Neural progenitor cell (in vitro differentiated cells): ENCODE data around the gene MAT2A. TPM values are rescaled to one million over a fixed set of nuclear protein-coding genes. Genes with fewer than 3 reads are reported as not detected.

ENCODE experiments used
- DNase-seq: peaks from one replicate; pipeline ENCODE4 v3.0.0-alpha.2; 2016; ENCODE audit warnings: low spot score
- H2AFZ ChIP-seq: fragments of 200-600 bp; sonication (generic); replicated peaks from 2 replicates; pipeline ENCODE4 v1.6.1; 2016; ENCODE audit warnings: antibody characterized with exemption
- H3F3A ChIP-seq: fragments of 200-600 bp; sonication (generic); 2 replicates; pipeline ENCODE4 v1.6.1; 2016; ENCODE audit warnings: antibody characterized with exemption, low read depth
- H3K27ac ChIP-seq: fragments of 200-600 bp; sonication (generic); 2 replicates; pipeline ENCODE4 v1.5.1; 2016; ENCODE audit warnings: mild to moderate bottlenecking
- H3K27me3 ChIP-seq: fragments of 200-600 bp; sonication (generic); 2 replicates; pipeline ENCODE4 v1.6.1; 2016; ENCODE audit warnings: mild to moderate bottlenecking, moderate library complexity
- H3K36me3 ChIP-seq: fragments of 200-600 bp; sonication (generic); 2 replicates; pipeline ENCODE4 v1.5.1; 2016
- H3K4me1 ChIP-seq: fragments of 200-600 bp; sonication (generic); 2 replicates; pipeline ENCODE4 v1.6.1; 2016; ENCODE audit warnings: mixed run types
- H3K4me2 ChIP-seq: fragments of 200-600 bp; sonication (generic); 2 replicates; pipeline ENCODE4 v1.6.1; 2016
- H3K4me3 ChIP-seq: fragments of 200-600 bp; sonication (generic); 2 replicates; pipeline ENCODE4 v1.5.1; 2016
- H3K79me2 ChIP-seq: fragments of 200-600 bp; sonication (generic); 2 replicates; pipeline ENCODE4 v1.6.1; 2016; ENCODE audit warnings: low read depth
- H3K9ac ChIP-seq: fragments of 200-600 bp; sonication (generic); 2 replicates; pipeline ENCODE4 v1.6.1; 2016
- H3K9me3 ChIP-seq: fragments of 200-600 bp; sonication (generic); 2 replicates; pipeline ENCODE4 v1.5.1; 2016; ENCODE audit warnings: low read depth
- H4K20me1 ChIP-seq: fragments of 200-600 bp; sonication (generic); 2 replicates; pipeline ENCODE4 v1.6.1; 2016; ENCODE audit warnings: low read depth
- H3K27ac Mint-ChIP-seq: 3 replicates; pipeline ENCODE4 v1.8.0; 2021; ENCODE audit warnings: mixed read lengths
- H3K27me3 Mint-ChIP-seq: 2 replicates; pipeline ENCODE4 v1.8.0; 2022; ENCODE audit warnings: low read depth, mild to moderate bottlenecking, inconsistent platforms, moderate library complexity, mixed read lengths; ENCODE audit not compliant: insufficient read depth
- H3K36me3 Mint-ChIP-seq: 3 replicates; pipeline ENCODE4 v1.8.0; 2021; ENCODE audit warnings: mixed read lengths
- H3K4me1 Mint-ChIP-seq: 3 replicates; pipeline ENCODE4 v1.8.0; 2021; ENCODE audit warnings: mixed read lengths
- H3K4me3 Mint-ChIP-seq: 3 replicates; pipeline ENCODE4 v1.8.0; 2021; ENCODE audit warnings: mild to moderate bottlenecking, moderate library complexity, mixed read lengths
- H3K9me3 Mint-ChIP-seq: 3 replicates; pipeline ENCODE4 v1.8.0; 2020; ENCODE audit warnings: mixed read lengths
- CTCF ChIP-seq: fragments of 200-600 bp; sonication (generic); IDR thresholded peaks from 2 replicates; pipeline ENCODE4 v1.5.1; 2017; ENCODE audit warnings: antibody characterized with exemption, mild to moderate bottlenecking
- EZH2 ChIP-seq: fragments of 200-600 bp; sonication (generic); IDR thresholded peaks from 2 replicates; pipeline ENCODE4 v1.6.1; 2017; ENCODE audit warnings: antibody characterized with exemption, mild to moderate bottlenecking, moderate library complexity
- EZH2phosphoT487 ChIP-seq: fragments of 200-600 bp; sonication (generic); IDR thresholded peaks from 2 replicates; pipeline ENCODE4 v1.6.1; 2017; ENCODE audit warnings: antibody characterized with exemption
- total RNA-seq: library from RNA; depleted of rRNA; stranded (reverse); fragments of >200 nt; gene quantifications from 2 replicates; pipeline ENCODE4 v1.2.3, GENCODE V29; 2015; ENCODE audit warnings: low replicate concordance

MAT2A gene
- total RNA-seq, 1 donor from 2014 or later = 221 TPM

- peaks cover 27% of the 10 kb centered on the region for H3K4me1 Mint-ChIP-seq
- no peak overlapping the region for H3K27ac Mint-ChIP-seq
- Histone ChIP-seq H3K4me1 (peaks cover 21% of the 10 kb centered on the region), H2AFZ (no peak overlapping the region), H3F3A (peaks cover 19% of the 10 kb centered on the region), H3K4me3 (no peak overlapping the region), H3K36me3 (no peaks in the 10 kb centered on the region), H3K27me3 (no peaks in the 10 kb centered on the region), H3K27ac (no peak overlapping the region), H3K9ac (no peak overlapping the region), H3K79me2 (no peaks in the 10 kb centered on the region), H4K20me1 (no peaks in the 10 kb centered on the region), H3K9me3 (no peaks in the 10 kb centered on the region), H3K4me2 (no peak overlapping the region)
- peaks cover 12% of the 10 kb centered on the region for H3K27me3 Mint-ChIP-seq
- H3K36me3 Mint-ChIP-seq = no peaks in the 10 kb centered on the region
- no peak for DNase-seq
- no peak overlapping the region for H3K4me3 Mint-ChIP-seq
- H3K9me3 Mint-ChIP-seq = peaks cover 5% of the 10 kb centered on the region
- TF ChIP-seq EZH2phosphoT487 (no peak), CTCF (no peak), EZH2 (no peak)
Measured at GRCh38 chr2:85528355-85528754, 10.6 kb upstream of the MAT2A start.

- Histone ChIP-seq H2AFZ (no peak overlapping the region), H3K27ac (no peak overlapping the region), H3F3A (peaks cover 6% of the 10 kb centered on the region), H3K4me1 (peaks cover 8% of the 10 kb centered on the region), H3K79me2 (no peaks in the 10 kb centered on the region), H3K9ac (no peak overlapping the region), H3K36me3 (no peaks in the 10 kb centered on the region), H3K27me3 (no peaks in the 10 kb centered on the region), H3K9me3 (no peaks in the 10 kb centered on the region), H3K4me3 (no peak overlapping the region), H3K4me2 (no peak overlapping the region), H4K20me1 (no peaks in the 10 kb centered on the region)
- H3K9me3 Mint-ChIP-seq = peaks cover 5% of the 10 kb centered on the region
- H3K27me3 Mint-ChIP-seq = peaks cover 12% of the 10 kb centered on the region
- DNase-seq = no peak
- H3K4me3 Mint-ChIP-seq = no peak overlapping the region
- peaks cover 12% of the 10 kb centered on the region for H3K4me1 Mint-ChIP-seq
- no peak overlapping the region for H3K27ac Mint-ChIP-seq
- H3K36me3 Mint-ChIP-seq = no peaks in the 10 kb centered on the region
- TF ChIP-seq CTCF = no peak
- TF ChIP-seq EZH2phosphoT487 = no peak
- TF ChIP-seq EZH2 = no peak
Measured at GRCh38 chr2:85529809-85530208, 9.2 kb upstream of the MAT2A start.

- H3K27ac ChIP-seq = no peak overlapping the region
- DNase-seq = no peak
- H3K27me3 Mint-ChIP-seq = peaks cover 9% of the 10 kb centered on the region
- peaks cover 2% of the 10 kb centered on the region for H3K36me3 Mint-ChIP-seq
- TF ChIP-seq EZH2 (no peak), CTCF (no peak), EZH2phosphoT487 (no peak)
- H3K4me1 Mint-ChIP-seq = peaks cover 7% of the 10 kb centered on the region
- no peak overlapping the region for H3K4me2 ChIP-seq
- no peak overlapping the region for H3K4me3 ChIP-seq
- no peaks in the 10 kb centered on the region for H3K36me3 ChIP-seq
- H4K20me1 ChIP-seq = no peaks in the 10 kb centered on the region
- no peak overlapping the region for H2AFZ ChIP-seq
- H3K9me3 Mint-ChIP-seq = peaks cover 5% of the 10 kb centered on the region
- no peak overlapping the region for H3K27ac Mint-ChIP-seq
- no peak overlapping the region for H3K4me3 Mint-ChIP-seq
- H3K4me1 ChIP-seq = no peaks in the 10 kb centered on the region
- peaks cover 3% of the 10 kb centered on the region for H3K79me2 ChIP-seq
- no peaks in the 10 kb centered on the region for H3K27me3 ChIP-seq
- no peak overlapping the region for H3K9ac ChIP-seq
- no peaks in the 10 kb centered on the region for H3K9me3 ChIP-seq
- no peaks in the 10 kb centered on the region for H3F3A ChIP-seq
Measured at GRCh38 chr2:85531589-85531988, 7.4 kb upstream of the MAT2A start.
